GM12801 (cell line): ENCODE data around the gene SAMM50.

ENCODE experiments used
- TF ChIP-seq, protein P1 (sequence below): IDR thresholded peaks from one replicate; pipeline ENCODE4 v1.5.1; 2011; ENCODE audit warnings: control low read depth; ENCODE audit not compliant: insufficient read length; ENCODE audit errors: extremely low read depth

SAMM50 gene

DNA sequence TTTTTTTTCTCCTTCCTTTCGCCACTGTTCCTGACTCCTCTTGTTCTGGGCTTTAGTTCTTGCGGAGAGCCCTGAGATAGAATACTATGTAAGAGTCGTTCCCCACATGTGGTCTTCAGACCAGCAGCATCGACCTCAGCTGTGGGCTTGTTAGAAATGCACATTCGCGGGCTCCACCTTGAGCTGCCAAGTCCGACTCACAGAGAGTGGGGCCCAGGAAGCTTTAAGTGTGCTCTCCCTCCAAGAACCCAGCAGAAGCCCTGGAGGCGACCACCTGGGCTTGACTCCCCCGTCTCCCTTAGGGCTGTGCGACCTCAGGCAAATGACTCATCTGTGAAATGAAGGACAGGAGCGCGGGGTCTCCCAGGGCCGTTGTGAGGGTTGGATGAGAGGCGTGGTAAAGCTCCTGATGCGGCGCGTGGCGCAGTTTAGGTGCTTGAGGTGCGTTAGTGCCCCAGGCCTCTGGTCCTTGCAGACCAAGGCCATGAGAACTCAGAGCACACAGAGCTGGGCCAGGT, 18.8 kb downstream of the SAMM50 start:
- TF ChIP-seq, protein P1, sequence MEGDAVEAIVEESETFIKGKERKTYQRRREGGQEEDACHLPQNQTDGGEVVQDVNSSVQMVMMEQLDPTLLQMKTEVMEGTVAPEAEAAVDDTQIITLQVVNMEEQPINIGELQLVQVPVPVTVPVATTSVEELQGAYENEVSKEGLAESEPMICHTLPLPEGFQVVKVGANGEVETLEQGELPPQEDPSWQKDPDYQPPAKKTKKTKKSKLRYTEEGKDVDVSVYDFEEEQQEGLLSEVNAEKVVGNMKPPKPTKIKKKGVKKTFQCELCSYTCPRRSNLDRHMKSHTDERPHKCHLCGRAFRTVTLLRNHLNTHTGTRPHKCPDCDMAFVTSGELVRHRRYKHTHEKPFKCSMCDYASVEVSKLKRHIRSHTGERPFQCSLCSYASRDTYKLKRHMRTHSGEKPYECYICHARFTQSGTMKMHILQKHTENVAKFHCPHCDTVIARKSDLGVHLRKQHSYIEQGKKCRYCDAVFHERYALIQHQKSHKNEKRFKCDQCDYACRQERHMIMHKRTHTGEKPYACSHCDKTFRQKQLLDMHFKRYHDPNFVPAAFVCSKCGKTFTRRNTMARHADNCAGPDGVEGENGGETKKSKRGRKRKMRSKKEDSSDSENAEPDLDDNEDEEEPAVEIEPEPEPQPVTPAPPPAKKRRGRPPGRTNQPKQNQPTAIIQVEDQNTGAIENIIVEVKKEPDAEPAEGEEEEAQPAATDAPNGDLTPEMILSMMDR = no peak

DNA sequence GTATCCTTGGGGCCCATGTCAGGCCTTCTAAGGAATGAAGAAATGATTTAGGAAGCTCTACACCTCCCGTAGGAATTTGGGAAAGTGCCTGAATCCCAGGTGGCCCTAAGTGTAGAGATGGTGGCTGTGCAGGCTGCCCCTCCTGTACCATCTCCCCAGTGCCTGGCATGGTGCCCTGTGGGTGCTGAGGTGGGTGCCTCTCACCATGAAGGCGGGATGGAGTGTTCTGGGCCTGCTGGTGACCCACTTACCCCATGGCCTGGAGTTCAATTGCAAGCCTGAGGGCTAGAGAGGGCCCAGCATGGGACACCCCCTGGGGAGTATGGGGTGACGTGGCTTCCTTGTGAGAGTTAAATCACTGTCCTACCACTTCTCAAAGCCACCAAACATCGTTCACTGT, 19.8 kb downstream of the SAMM50 start:
- TF ChIP-seq, protein P1 = no peak

- TF ChIP-seq, protein P1 = no peak
Observed at GRCh38 chr22:43976861-43977795, 21.9 kb downstream of the SAMM50 start.

DNA sequence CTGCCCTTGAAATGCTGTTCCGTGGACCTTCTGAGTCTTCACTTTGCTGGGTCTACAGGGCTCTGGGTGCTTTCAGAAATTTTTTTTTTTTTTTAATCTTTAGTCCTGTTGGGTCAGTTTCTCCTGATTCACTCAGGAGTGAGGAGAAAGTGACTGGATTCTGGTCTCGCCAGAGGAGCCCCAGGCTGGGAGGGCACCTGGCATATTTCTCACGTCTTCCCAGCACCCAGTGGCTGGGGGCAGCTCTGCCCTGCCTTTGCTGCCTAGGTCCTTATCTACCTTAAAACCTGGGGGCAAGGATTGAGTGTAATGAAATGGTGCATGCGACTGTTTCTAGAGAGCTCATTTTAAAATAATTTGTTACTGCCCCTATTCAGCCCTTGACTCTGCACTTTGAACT, 23.3 kb downstream of the SAMM50 start:
- TF ChIP-seq, protein P1 = no peak

DNA sequence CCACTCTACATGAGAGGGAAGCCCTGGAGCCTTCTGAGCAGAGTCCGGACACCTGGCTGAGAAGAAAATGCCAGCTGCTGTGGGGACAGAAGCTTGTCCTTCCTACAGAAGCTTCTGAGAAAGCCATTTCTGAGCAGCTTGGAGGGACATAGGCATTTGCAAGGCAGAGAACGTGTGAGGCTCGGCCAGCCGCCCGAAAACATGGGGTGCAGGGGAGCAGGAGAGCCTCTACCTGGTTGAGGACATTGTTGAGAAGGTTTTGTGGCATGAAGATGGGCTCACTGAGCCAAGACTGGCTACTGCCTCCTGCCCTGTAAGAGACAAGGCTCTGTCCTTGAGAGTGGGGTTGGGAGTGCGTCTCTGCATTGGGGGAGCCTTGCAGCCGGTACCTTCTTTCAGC, 25.3 kb downstream of the SAMM50 start:
- TF ChIP-seq, protein P1 = no peak

- TF ChIP-seq, protein P1 = no peak
Observed at GRCh38 chr22:43980996-43981395, 25.8 kb downstream of the SAMM50 start.

GRCh38 chr22:43983808-43984207, 28.6 kb downstream of the SAMM50 start:
- TF ChIP-seq, protein P1 = no peak
